A673 (cell line): ENCODE measurements around the gene KLHDC2.

ENCODE experiments used
- CTCF ChIP-seq: fragments of 300-800, 200-600 bp; sonication (generic); conservative IDR thresholded peaks from 2 replicates; pipeline ENCODE4 v1.5.1; 2017; ENCODE audit warnings: low read depth, mild to moderate bottlenecking, antibody characterized with exemption, low read length, moderate library complexity, mixed read lengths
- EZH2 ChIP-seq: fragments of 200-600 bp; sonication (generic); IDR thresholded peaks from 2 replicates; pipeline ENCODE4 v1.6.1; 2017; ENCODE audit warnings: borderline replicate concordance, low read depth, mild to moderate bottlenecking, mixed read lengths, antibody characterized with exemption, low read length; ENCODE audit not compliant: poor library complexity, severe bottlenecking

GRCh38 chr14:49792618-49793017 is 24.7 kb downstream of the KLHDC2 start:
- no peak for TF ChIP-seq EZH2
- TF ChIP-seq CTCF: no peak
